SK-N-MC (cell line): ENCODE measurements around the gene TBC1D1.

Experiments used
- DNase-seq: peaks from one replicate; pipeline ENCODE4 v3.0.0-alpha.2; 2011; ENCODE audit warnings: low read depth, low spot score
- H3K27ac ChIP-seq: fragments of 200-600 bp; sonication (generic); 2 replicates; pipeline ENCODE4 v1.5.1; 2016; ENCODE audit warnings: mixed run types
- H3K36me3 ChIP-seq: fragments of 200-600 bp; sonication (generic); 2 replicates; pipeline ENCODE4 v1.6.1; 2017; ENCODE audit warnings: antibody characterized with exemption, low read length, mixed read lengths; ENCODE audit not compliant: insufficient read depth
- H3K4me3 ChIP-seq: fragments of 200-600 bp; sonication (generic); 2 replicates; pipeline ENCODE4 v1.5.1; 2016
- H3K9ac ChIP-seq: fragments of 200-600 bp; sonication (generic); 2 replicates; pipeline ENCODE4 v1.8.0; 2017; ENCODE audit warnings: mixed run types, mixed read lengths; ENCODE audit not compliant: insufficient read length
- H3K9me3 ChIP-seq: fragments of 200-600 bp; sonication (generic); 2 replicates; pipeline ENCODE4 v1.6.1; 2017; ENCODE audit warnings: low read depth, mild to moderate bottlenecking, antibody characterized with exemption, low read length, moderate library complexity, mixed read lengths
- EZH2 ChIP-seq: fragments of 200-600 bp; sonication (generic); IDR thresholded peaks from one replicate; pipeline ENCODE4 v1.6.1; 2017; ENCODE audit warnings: antibody characterized with exemption
- FOXP2 ChIP-seq: optimal IDR thresholded peaks from 2 replicates; pipeline ENCODE3; 2011; ENCODE audit warnings: mild to moderate bottlenecking, moderate library complexity; ENCODE audit not compliant: insufficient read depth; ENCODE audit errors: extremely low read length, control extremely low read depth
- POLR2AphosphoS5 ChIP-seq: IDR thresholded peaks from 2 replicates; pipeline ENCODE4 v1.6.1; 2012; ENCODE audit warnings: mild to moderate bottlenecking, low read depth, low read length, borderline replicate concordance

TBC1D1 gene

DNA sequence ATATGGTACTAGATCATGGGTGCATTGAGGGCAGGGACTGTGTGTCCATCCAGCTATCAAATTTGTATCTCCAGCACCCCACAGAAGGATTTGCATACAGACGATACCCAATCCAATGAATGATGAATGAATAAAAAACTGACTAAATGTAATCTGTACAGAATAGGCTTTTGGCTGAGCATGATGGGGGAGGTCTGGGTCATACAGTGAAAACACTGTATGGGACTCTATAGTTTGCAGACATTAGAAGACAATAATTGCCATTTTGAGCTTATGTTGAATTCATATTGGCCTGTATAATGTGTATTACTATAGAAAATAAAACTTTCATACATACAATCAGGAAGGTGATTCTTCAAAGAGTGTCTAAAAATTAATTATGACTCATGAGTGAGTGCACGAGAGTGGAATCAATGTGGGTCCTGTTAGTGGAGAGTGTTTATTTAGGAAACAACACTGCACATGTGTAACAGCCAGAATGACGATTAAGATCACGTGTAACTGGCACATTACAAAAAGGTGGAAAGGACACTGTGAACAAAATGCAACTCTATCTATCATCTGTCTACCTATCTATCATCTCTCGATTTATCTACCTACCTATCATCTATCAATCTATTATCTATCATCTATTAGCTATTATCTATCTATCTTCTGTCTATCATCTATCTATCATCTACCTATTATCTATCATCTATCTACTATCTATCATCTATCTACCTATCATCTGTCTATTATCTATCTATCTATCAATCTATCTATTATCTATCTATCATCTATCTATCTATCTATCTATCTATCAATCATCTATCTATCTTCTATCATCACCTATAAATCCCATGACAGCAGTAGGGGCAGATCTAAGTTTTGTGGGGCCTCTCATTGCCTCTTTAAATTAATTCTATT is 270.6 kb downstream of the TBC1D1 start:
- no peak for DNase-seq
- Histone ChIP-seq H3K9me3 (no peaks in the 10 kb centered on the region), H3K4me3 (no peak overlapping the region)

DNA sequence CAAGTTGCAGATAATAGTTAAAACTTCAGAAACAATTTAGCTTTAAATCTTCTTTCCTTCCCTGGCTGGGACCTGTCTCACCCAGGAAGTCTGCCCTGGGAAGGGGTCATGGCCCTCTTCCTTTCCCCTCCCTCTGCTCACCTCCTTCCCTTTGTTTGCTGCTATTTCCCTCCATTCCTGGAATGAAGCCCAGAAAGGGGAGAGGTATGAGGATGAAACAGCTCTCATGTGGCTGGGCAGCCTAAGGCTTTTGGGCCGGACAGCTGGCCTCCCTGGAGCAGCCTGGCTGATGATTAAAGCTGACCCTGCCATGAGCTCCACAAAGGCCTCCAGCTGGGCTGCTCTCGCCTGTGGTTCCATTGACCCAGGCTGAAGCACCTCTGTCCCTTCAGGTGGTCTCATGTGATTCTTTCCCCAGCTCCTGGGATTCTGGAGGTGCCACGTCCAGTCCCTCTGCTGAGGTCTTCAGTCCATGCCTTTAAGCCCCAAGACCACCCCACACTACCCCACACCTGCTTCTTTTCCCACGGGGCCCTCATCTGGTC is 271.4 kb downstream of the TBC1D1 start:
- no peak overlapping the region for H3K27ac ChIP-seq
- H3K9me3 ChIP-seq = no peaks in the 10 kb centered on the region
- no peak for DNase-seq
- TF ChIP-seq FOXP2 (no peak), EZH2 (no peak), POLR2AphosphoS5 (no peak)
- H3K9ac ChIP-seq = no peak overlapping the region
- H3K36me3 ChIP-seq = no peaks in the 10 kb centered on the region
- H3K4me3 ChIP-seq = no peak overlapping the region

More for the DNA sequence above, 270.6 kb downstream of the TBC1D1 start:
- no peak overlapping the region for H3K9ac ChIP-seq
- no peaks in the 10 kb centered on the region for H3K36me3 ChIP-seq
- no peak overlapping the region for H3K27ac ChIP-seq
- no peak for TF ChIP-seq POLR2AphosphoS5
- no peak for TF ChIP-seq EZH2
- TF ChIP-seq FOXP2 = no peak

DNA sequence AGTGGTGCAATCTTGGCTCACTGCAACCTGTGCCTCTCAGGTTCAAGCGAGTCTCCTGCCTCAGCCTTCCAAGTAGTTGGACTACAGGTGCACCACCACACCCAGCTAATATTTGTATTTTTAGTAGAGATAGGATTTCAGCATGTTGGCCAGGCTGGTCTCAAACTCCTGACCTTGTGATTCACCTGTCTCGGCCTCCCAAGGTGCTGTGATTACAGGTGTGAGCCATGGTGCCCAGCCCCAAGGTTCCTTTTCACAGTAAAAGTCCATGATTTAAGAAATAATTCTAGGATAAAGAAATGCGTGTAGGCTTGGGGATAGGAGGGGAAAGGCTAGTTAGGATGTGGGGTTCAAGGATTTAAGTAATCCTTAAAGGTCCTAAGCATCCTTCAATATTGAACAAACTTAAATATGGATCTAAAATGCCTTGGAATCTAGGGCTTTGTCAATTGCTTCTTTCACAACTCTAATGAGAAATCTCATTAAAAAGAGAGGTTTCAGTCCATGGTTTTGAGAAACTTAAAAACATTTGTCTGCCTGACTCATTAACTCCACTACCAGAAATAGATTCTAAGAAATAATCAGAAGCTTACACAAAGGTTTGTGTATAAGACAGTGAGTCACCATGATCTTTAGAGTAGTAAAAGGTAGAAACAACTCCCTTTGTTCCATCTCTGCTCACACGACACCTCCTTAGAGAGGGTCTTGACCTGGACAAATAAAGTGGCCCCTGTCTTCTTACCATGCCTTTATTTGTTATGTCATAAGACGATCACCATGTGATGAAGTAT is 272.5 kb downstream of the TBC1D1 start:
- H3K9me3 ChIP-seq = no peaks in the 10 kb centered on the region
- no peak overlapping the region for H3K4me3 ChIP-seq
- DNase-seq = no peak
- H3K27ac ChIP-seq = no peak overlapping the region
- no peaks in the 10 kb centered on the region for H3K36me3 ChIP-seq
- no peak overlapping the region for H3K9ac ChIP-seq
- TF ChIP-seq EZH2 (no peak), POLR2AphosphoS5 (no peak), FOXP2 (no peak)

- no peak overlapping the region for H3K9ac ChIP-seq
- TF ChIP-seq POLR2AphosphoS5 (no peak), EZH2 (no peak), FOXP2 (no peak)
- H3K4me3 ChIP-seq = no peak overlapping the region
- DNase-seq = no peak
- H3K9me3 ChIP-seq = no peaks in the 10 kb centered on the region
- H3K36me3 ChIP-seq = no peaks in the 10 kb centered on the region
- H3K27ac ChIP-seq = no peak overlapping the region
Measured at GRCh38 chr4:38164346-38164745, 273.5 kb downstream of the TBC1D1 start.

DNA sequence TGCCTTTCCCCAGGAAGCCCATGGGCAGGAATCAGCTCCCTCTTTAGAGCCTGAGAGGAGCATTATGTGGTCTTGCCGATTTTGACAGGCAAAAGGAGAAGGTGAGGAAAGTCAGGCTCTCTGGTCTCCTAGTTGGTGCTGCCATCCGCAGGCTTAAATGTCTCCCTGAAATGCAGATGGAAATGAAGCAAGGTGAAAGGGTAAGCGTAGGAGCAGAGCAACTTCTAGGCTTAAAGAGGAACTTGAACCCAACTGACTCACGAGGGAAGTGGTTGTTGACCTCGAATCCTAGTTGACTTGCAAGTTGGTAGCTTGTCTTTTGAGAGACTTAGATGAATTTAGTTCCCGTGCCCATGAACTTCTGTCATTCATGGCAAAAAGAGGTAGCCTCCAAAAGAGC is 275.2 kb downstream of the TBC1D1 start:
- no peak for DNase-seq
- Histone ChIP-seq H3K9me3 (no peaks in the 10 kb centered on the region), H3K9ac (no peak overlapping the region), H3K4me3 (no peak overlapping the region), H3K36me3 (no peaks in the 10 kb centered on the region), H3K27ac (no peak overlapping the region)
- TF ChIP-seq POLR2AphosphoS5 (no peak), FOXP2 (no peak), EZH2 (no peak)

DNA sequence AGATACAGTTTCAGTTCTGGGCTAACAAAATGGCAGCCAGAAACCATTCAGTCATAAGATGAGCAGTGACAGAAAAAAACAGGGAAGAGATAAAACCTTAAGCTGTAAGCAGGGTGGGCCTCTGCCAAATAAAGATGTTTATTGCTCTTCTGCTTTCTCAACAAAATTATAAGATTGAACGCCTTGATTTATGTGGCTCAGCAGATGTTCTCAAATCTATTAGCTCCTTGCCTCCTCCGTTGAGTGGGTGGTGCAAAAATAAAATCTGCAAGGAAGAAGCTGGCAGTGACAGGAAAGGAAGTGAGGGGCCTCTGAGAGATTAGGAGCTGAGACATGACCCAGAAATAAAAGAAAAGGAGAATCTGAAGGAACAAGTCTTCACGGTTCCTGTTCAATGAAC is 275.9 kb downstream of the TBC1D1 start:
- no peaks in the 10 kb centered on the region for H3K9me3 ChIP-seq
- H3K36me3 ChIP-seq = no peaks in the 10 kb centered on the region
- no peak overlapping the region for H3K9ac ChIP-seq
- DNase-seq = no peak
- H3K4me3 ChIP-seq = peak overlapping the region; percentile 28; the same call in 1 of the 2 replicates
- H3K27ac ChIP-seq = peak overlapping the region; percentile 54; the same call in 1 of the 2 replicates
- no peak for TF ChIP-seq FOXP2
- no peak for TF ChIP-seq POLR2AphosphoS5
- no peak for TF ChIP-seq EZH2

- TF ChIP-seq FOXP2 (no peak), EZH2 (no peak), POLR2AphosphoS5 (no peak)
- Histone ChIP-seq H3K9ac (no peak overlapping the region), H3K9me3 (no peaks in the 10 kb centered on the region), H3K36me3 (no peaks in the 10 kb centered on the region), H3K27ac (no peak overlapping the region), H3K4me3 (no peak overlapping the region)
- DNase-seq = no peak
Measured at GRCh38 chr4:38167973-38168372, 277.1 kb downstream of the TBC1D1 start.

- Histone ChIP-seq H3K36me3 (no peaks in the 10 kb centered on the region), H3K27ac (no peak overlapping the region), H3K4me3 (no peak overlapping the region), H3K9me3 (no peaks in the 10 kb centered on the region), H3K9ac (no peak overlapping the region)
- TF ChIP-seq EZH2 = no peak
- TF ChIP-seq POLR2AphosphoS5 = no peak
- DNase-seq = no peak
Measured at GRCh38 chr4:38169524-38169923, 278.6 kb downstream of the TBC1D1 start.
